Astrocyte of the spinal cord (primary cell): ENCODE data around the gene UBXN2A.
"Not testable (repeated sequence)": the region's sequence is repeated elsewhere in the genome, so short reads cannot be mapped to it uniquely, and the experiment has no call there.

Experiments used
- DNase-seq: peaks from one replicate; pipeline ENCODE4 v3.0.0; 2011; ENCODE audit warnings: low read depth, low spot score
- H3K4me3 ChIP-seq: 2 replicates; pipeline ENCODE4 v1.5.1; 2011; ENCODE audit warnings: low read depth, mild to moderate bottlenecking, low read length, moderate library complexity
- in situ Hi-C: cut with HindIII; loops from 2 replicates; pipeline ENCODE4 v1.10.0; 2017; ENCODE audit warnings: low sequenced_read_pairs
- TF ChIP-seq, protein P1 (sequence below): IDR thresholded peaks from 2 replicates; pipeline ENCODE4 v1.5.1; 2012; ENCODE audit warnings: low read depth, mild to moderate bottlenecking, low read length, inconsistent platforms

UBXN2A gene

DNA sequence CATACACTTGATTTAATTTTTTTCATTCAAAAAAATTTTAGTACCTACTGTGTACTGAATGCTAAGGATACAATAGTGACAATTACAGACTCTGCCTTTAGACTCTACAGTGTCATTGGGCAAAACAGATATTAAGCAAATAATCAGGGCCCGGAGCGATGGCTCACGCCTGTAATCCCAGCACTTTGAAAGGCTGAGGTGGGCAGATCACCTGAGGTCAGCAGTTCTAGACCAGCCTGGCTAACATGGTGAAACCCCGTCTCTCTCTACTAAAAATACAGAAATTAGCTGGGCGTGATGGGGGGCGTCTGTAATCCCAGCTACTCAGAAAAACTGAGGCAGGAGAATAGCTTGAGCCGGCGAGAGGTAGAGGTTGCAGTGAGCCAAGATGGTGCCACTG lies 1.4 kb downstream of the UBXN2A start:
- peak overlapping the region; percentile 72 for H3K4me3 ChIP-seq
- in situ Hi-C loops = no loop called here
- TF ChIP-seq, protein P1, sequence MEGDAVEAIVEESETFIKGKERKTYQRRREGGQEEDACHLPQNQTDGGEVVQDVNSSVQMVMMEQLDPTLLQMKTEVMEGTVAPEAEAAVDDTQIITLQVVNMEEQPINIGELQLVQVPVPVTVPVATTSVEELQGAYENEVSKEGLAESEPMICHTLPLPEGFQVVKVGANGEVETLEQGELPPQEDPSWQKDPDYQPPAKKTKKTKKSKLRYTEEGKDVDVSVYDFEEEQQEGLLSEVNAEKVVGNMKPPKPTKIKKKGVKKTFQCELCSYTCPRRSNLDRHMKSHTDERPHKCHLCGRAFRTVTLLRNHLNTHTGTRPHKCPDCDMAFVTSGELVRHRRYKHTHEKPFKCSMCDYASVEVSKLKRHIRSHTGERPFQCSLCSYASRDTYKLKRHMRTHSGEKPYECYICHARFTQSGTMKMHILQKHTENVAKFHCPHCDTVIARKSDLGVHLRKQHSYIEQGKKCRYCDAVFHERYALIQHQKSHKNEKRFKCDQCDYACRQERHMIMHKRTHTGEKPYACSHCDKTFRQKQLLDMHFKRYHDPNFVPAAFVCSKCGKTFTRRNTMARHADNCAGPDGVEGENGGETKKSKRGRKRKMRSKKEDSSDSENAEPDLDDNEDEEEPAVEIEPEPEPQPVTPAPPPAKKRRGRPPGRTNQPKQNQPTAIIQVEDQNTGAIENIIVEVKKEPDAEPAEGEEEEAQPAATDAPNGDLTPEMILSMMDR = no peak
- DNase-seq = no peak

DNA sequence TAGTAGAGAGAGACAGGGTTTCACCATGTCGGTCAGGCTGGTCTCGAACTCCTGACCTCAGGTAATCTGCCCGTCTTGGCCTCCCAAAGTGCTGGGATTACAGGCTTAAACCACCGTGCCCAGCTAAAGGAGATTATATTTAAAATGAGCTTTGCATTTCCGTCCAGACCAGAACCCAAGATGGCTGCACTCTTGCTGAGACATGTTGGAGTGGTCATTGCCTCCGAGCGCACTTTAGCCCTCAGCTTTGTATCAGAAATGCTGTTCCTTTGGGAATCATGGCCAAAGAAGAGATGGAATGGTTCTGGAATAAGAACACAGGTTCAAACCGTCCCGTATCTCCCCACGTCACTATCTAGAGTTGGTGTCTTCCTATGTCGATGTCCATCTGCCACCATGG lies 3.4 kb downstream of the UBXN2A start:
- no peak overlapping the region for H3K4me3 ChIP-seq
- no peak for DNase-seq
- in situ Hi-C loops = no loop called here
- TF ChIP-seq, protein P1 = no peak

DNA sequence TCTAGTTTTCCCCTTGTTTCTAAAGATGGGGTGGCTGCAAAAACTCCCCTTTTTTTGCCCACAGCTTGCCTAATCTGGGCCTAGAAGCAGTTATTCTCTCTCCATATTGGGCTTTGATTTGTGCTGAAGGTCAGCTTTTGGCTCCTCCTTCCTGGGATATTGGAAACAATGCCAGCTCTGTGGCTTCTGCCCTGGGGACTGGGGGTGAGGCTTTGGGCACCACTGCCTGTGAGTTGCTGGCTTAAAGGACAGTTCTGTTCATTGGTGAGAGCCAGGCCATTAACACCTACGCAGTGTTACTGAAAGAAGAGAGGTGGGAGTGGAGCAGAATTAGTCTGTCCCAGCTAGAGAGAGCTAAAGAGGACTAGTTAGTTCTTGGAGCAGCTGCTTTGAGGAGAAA lies 4.3 kb downstream of the UBXN2A start:
- in situ Hi-C loops = no loop called here

DNA sequence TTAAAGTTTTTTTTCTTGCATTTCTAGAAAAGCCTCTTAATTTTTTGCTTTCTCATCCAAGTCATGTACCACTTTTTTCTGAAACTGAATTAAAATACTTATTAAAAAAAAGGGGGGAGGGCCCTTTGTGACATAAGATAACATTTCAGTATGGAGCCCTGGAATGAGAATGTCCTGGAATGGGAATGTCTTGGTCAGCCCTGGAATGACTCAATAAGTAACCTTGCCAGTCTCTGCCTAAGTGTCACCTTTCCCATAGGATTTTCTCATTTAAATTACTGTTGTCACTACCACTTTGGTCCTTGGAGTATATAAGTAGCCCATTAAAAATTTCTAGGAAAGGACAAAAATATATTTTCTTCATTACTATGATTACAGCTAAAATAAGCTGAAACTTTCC lies 4.7 kb downstream of the UBXN2A start:
- no peak overlapping the region for H3K4me3 ChIP-seq
- no peak for DNase-seq
- TF ChIP-seq, protein P1 = no peak
- in situ Hi-C loops = no loop called here

More for the DNA sequence above, 4.3 kb downstream of the UBXN2A start:
- TF ChIP-seq, protein P1 = no peak
- no peak for DNase-seq
- no peak overlapping the region for H3K4me3 ChIP-seq

DNA sequence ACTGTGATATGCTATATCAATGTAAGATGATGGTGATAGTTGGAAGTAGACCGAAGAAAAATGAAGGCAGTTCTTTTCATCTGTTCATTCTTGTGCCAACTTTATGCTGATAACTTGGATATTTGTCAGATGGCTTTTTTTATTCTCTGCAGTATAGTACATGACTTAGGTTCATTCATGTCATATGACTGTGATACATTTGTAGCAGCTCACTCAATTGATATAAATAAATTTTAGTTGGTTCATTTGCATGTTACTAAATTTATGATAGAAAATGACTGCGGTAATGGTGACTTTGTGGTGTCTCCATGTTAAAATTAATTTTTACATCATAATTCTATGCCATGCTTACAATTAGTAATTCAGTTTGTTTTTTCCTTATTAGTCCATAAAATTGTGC lies 7.1 kb downstream of the UBXN2A start:
- H3K4me3 ChIP-seq = no peak overlapping the region
- TF ChIP-seq, protein P1 = no peak
- DNase-seq = no peak
- in situ Hi-C loops = no loop called here

DNA sequence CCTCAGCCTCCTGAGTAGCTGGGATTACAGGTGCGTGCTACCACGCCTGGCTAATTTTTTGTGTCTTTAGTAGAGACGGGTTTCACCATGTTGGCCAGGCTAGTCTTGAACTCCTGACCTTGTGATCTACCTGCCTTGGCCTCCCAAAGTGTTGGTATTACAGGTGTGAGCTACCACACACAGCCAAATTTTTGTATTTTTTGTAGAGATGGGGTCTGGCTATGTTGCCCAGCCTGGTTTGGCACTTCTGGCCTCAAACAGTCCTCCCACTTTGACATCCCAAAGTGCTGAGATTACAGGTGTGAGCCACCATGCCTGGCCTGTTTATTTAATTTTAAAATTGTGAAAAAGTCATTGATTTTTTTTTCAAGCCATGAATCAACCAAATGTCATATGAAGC lies 12.3 kb downstream of the UBXN2A start:
- DNase-seq, in situ Hi-C loops, H3K4me3 ChIP-seq: not testable (repeated sequence)

DNA sequence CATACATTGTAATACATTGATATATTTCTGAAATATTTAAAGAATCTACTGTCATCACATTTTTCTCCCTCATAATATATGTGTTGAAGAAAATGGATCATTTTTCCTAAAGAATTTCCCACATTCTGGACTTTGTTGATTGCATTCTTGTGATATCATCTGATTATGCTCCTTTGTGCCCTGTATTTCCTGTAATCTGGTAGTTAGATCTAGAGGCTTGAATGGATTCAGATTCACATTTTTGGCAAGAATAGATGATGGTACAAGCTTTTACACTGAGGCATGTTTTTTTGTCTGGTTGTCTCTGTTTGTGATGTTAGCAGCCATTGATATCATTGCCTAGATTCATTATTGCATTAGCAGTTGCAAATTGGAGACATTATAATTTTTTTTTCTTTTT lies 13.4 kb downstream of the UBXN2A start:
- in situ Hi-C loops = no loop called here
- DNase-seq = no peak
- TF ChIP-seq, protein P1 = no peak
- no peak overlapping the region for H3K4me3 ChIP-seq
